GM12878 (cell line): ENCODE results near the gene DUSP22. TPM values are rescaled to one million over a fixed set of nuclear protein-coding genes. Genes with fewer than 3 reads are reported as not detected.

Experiments used
- ATAC-seq: fragments of 200-7000 bp; cut with Tn5 transposase; 3 replicates; pipeline ENCODE4 v1.9.1; 2020; ENCODE audit warnings: mild to moderate bottlenecking, moderate library complexity
- BruUV-seq: library from RNA; stranded (reverse); fragments of 400-500 nt; replicated peaks from 2 replicates; lab custom pipeline; 2021; lab: Mats Ljungman, UMichigan
- CTCF ChIA-PET: fragments of 300-600 bp; sonication (Branson Sonifier 250); formaldehyde crosslinking; extraction: SDS; loops from one replicate; lab custom pipeline; 2021; ENCODE audit warnings: inconsistent platforms; lab: Yijun Ruan, JAX
- POLR2A ChIA-PET: fragments of 350-600 bp; formaldehyde crosslinking; extraction: SDS; loops from one replicate; lab custom pipeline; 2021; ENCODE audit warnings: inconsistent platforms; lab: Charles Lee
- RAD21 ChIA-PET: fragments of 300-600 bp; sonication (Branson Sonifier 250); formaldehyde crosslinking; loops from one replicate; lab custom pipeline; 2023; ENCODE audit warnings: antibody characterized with exemption; ENCODE audit not compliant: unreplicated experiment; lab: Charles Lee
- SMC1A ChIA-PET: fragments of 300-600 bp; sonication (Branson Sonifier 250); formaldehyde crosslinking; loops from one replicate; lab custom pipeline; 2023; ENCODE audit not compliant: unreplicated experiment, uncharacterized antibody; lab: Charles Lee
- DNase-seq: peaks from one replicate; pipeline ENCODE4 v3.0.0-alpha.2; 2011; ENCODE audit warnings: low read depth, low spot score
- FAIRE-seq: peaks from 3 replicates; lab custom pipeline; 2011; peaks lifted over from hg19 to GRCh38; lab: Jason Lieb, UNC
- H2AFZ ChIP-seq: 2 replicates; pipeline ENCODE4 v1.6.0; 2011; ENCODE audit warnings: low read depth, low read length, control low read depth; ENCODE audit not compliant: control insufficient read depth
- H3K27ac ChIP-seq: 2 replicates; pipeline ENCODE4 v1.5.1; 2011; ENCODE audit warnings: control low read depth; ENCODE audit not compliant: control insufficient read depth, insufficient read depth
- H3K27me3 ChIP-seq, 2 experiments: replicated peaks in 1 of 2; 2 replicates each; pipeline versions ENCODE4 v1.6.0 to v1.6.1; 2011; ENCODE audit warnings: low read length in 1 of 2; ENCODE audit not compliant: control insufficient read depth in 2 of 2, insufficient read depth in 2 of 2
- H3K36me3 ChIP-seq, 2 experiments: 2 replicates each; pipeline ENCODE4 v1.5.1; 2011; ENCODE audit warnings: low read length in 1 of 2; ENCODE audit not compliant: control insufficient read depth in 2 of 2, insufficient read depth in 2 of 2
- H3K4me1 ChIP-seq: 2 replicates; pipeline ENCODE4 v1.6.1; 2011; ENCODE audit warnings: mild to moderate bottlenecking, low read length, moderate library complexity, mixed read lengths; ENCODE audit not compliant: control insufficient read depth, insufficient read depth
- H3K4me2 ChIP-seq: 2 replicates; pipeline ENCODE4 v1.6.0; 2011; ENCODE audit warnings: control low read depth; ENCODE audit not compliant: control insufficient read depth, insufficient read depth
- H3K4me3 ChIP-seq: fragments of 200-600 bp; sonication (generic); 2 replicates; pipeline ENCODE4 v1.5.1; 2016
- H3K79me2 ChIP-seq: 2 replicates; pipeline ENCODE4 v1.6.0; 2011; ENCODE audit warnings: low read length; ENCODE audit not compliant: control insufficient read depth, insufficient read depth
- H3K9ac ChIP-seq: 2 replicates; pipeline ENCODE4 v1.8.0; 2011; ENCODE audit warnings: low read length, control low read depth, mixed read lengths; ENCODE audit not compliant: control insufficient read depth, insufficient read depth
- H3K9me3 ChIP-seq: replicated peaks from 3 replicates; pipeline ENCODE4 v1.5.1; 2011; ENCODE audit warnings: mild to moderate bottlenecking, low read length; ENCODE audit not compliant: control insufficient read depth, insufficient read depth
- H4K20me1 ChIP-seq: 2 replicates; pipeline ENCODE4 v1.6.0; 2011; ENCODE audit not compliant: control insufficient read depth, insufficient read depth
- ATF2 ChIP-seq: IDR thresholded peaks from 2 replicates; pipeline ENCODE4 v1.6.1; 2012; ENCODE audit warnings: low read length, inconsistent platforms
- ATF7 ChIP-seq: fragments of 450-650 bp; IDR thresholded peaks from 2 replicates; pipeline ENCODE4 v1.6.1; 2016; ENCODE audit warnings: low read depth, mild to moderate bottlenecking
- BHLHE40 ChIP-seq, 2 experiments: fragments of 450-650 bp in 1 of 2; IDR thresholded peaks; 2 replicates each; pipeline ENCODE4 v1.6.1; 2011 to 2017; ENCODE audit warnings: low read depth in 2 of 2, borderline replicate concordance in 1 of 2, improper control_type of control experiment in 1 of 2, low read length in 1 of 2, mild to moderate bottlenecking in 1 of 2
- EED ChIP-seq: sonication (generic); IDR thresholded peaks from 2 replicates; pipeline ENCODE4 v1.6.1; 2016; ENCODE audit warnings: antibody characterized with exemption, low read depth
- GATAD2B ChIP-seq: fragments of 450-650 bp; conservative IDR thresholded peaks from 2 replicates; pipeline ENCODE4 v1.6.1; 2017; ENCODE audit warnings: low read depth, mild to moderate bottlenecking, moderate library complexity
- IKZF2 ChIP-seq, 2 experiments: fragments of 450-650 bp; IDR thresholded peaks; 2 replicates each; pipeline ENCODE4 v1.6.1; 2017; ENCODE audit warnings: mild to moderate bottlenecking in 2 of 2, moderate library complexity in 2 of 2
- JUNB ChIP-seq: IDR thresholded peaks from 2 replicates; pipeline ENCODE4 v1.6.1; 2016; ENCODE audit warnings: antibody characterized with exemption, mild to moderate bottlenecking
- MEF2B ChIP-seq: fragments of 450-650 bp; IDR thresholded peaks from 2 replicates; pipeline ENCODE4 v1.6.1; 2018; ENCODE audit warnings: mild to moderate bottlenecking, moderate library complexity; ENCODE audit not compliant: partially characterized antibody, poor library complexity, severe bottlenecking
- PAX5 ChIP-seq: IDR thresholded peaks from 2 replicates; pipeline ENCODE4 v1.6.1; 2011; ENCODE audit warnings: low read depth, low read length, borderline replicate concordance
- PKNOX1 ChIP-seq: fragments of 450-650 bp; IDR thresholded peaks from 2 replicates; pipeline ENCODE4 v1.6.1; 2016; ENCODE audit warnings: mild to moderate bottlenecking
- SRF ChIP-seq, 2 experiments: IDR thresholded peaks; 2 replicates each; pipeline ENCODE4 v1.6.1; 2011; ENCODE audit warnings: low read depth in 2 of 2, low read length in 2 of 2, mild to moderate bottlenecking in 1 of 2, moderate library complexity in 1 of 2
- TCF3 ChIP-seq: IDR thresholded peaks from 2 replicates; pipeline ENCODE4 v1.6.1; 2012; ENCODE audit warnings: low read depth, mild to moderate bottlenecking, low read length, borderline replicate concordance; ENCODE audit not compliant: insufficient read depth
- YY1 ChIP-seq: IDR thresholded peaks from 2 replicates; pipeline ENCODE4 v1.6.1; 2011; ENCODE audit warnings: low read depth, mild to moderate bottlenecking, low read length
- ZNF687 ChIP-seq: fragments of 450-650 bp; IDR thresholded peaks from 2 replicates; pipeline ENCODE4 v1.6.1; 2017; ENCODE audit warnings: mild to moderate bottlenecking, moderate library complexity
- WGBS: methylation state at CpG from one replicate; pipeline ENCODE4 v1.1.6; 2016; ENCODE audit warnings: low lambda C conversion rate; ENCODE audit not compliant: insufficient replicate concordance, insufficient coverage; ENCODE audit errors: missing lambda C conversion rate; 5-methylcytosine and 5-hydroxymethylcytosine counted together
- in situ Hi-C: fragments of 300-500 bp; cut with MboI; formaldehyde crosslinking; loops from 9 replicates; pipeline ENCODE4 v1.14.3; 2018; ENCODE audit warnings: mixed read lengths
- intact Hi-C: fragments of 100-400 bp; cut with micrococcal nuclease; formaldehyde crosslinking; loops from one replicate; pipeline ENCODE4 v1.14.2; 2022; ENCODE audit not compliant: unreplicated experiment
- polyA plus RNA-seq, 11 experiments: library from polyadenylated mRNA; depleted of rRNA in 4 of 11; unstranded in 6 of 11; stranded (reverse) in 5 of 11; fragments of >200 nt; fragmentation: Nextera tagmentation in 4 of 11; fragmentation: Illumina TruSeq in 1 of 11; extraction: Ambion mirVana in 4 of 11; extraction: Trizol in 1 of 11; gene quantifications; 1 replicate in 1 of 11; 2 replicates in 10 of 11; pipeline versions ENCODE4 v1.2.1 to v1.2.3, GENCODE V29; 2011 to 2016; ENCODE audit warnings: inconsistent platforms in 2 of 11, missing spikeins in 2 of 11, low read depth in 1 of 11
- total RNA-seq, 4 experiments: library from RNA; depleted of rRNA in 3 of 4; stranded (reverse); fragments of >200 nt in 3 of 4; fragmentation: Illumina TruSeq in 1 of 4; extraction: Trizol in 1 of 4; gene quantifications; 2 replicates each; pipeline versions ENCODE4 v1.2.1 to v1.2.3, GENCODE V29; 2013 to 2021

Gene DUSP22
- total and polyA plus RNA-seq, 10 of the 15 experiments (the other 5 are each of a cell fraction or from before 2014, with no cell fraction given) = 78.9 to 156 (median 107) TPM

GRCh38 chr6:336159-337114, 44.1 kb downstream of the DUSP22 start:
- no peaks in the 10 kb centered on the region for H3K27me3 ChIP-seq
- peak overlapping the region; percentile 73 for H3K4me2 ChIP-seq
- H3K4me1 ChIP-seq = peaks cover 86% of the 10 kb centered on the region
- H3K4me3 ChIP-seq = peak overlapping the region; percentile 11; the same call in 1 of the 2 replicates
- H4K20me1 ChIP-seq = no peaks in the 10 kb centered on the region
- POLR2A ChIA-PET = interaction anchor here (1.3 to 7.4 kb wide), 9 partner anchors 8 to 43 kb away, joined by 4 to 150 read pairs (median 12); partner anchors contain the start of gene DUSP22
- H3K9ac ChIP-seq = peak overlapping the region; percentile 57
- no peak overlapping the region for H2AFZ ChIP-seq
- 51% methylated on average over 10 of the region's 10 CpGs for WGBS
- in situ Hi-C loops (no loop called here), intact Hi-C loops (no loop called here)
- H3K79me2 ChIP-seq = peaks cover 87% of the 10 kb centered on the region
- H3K36me3 ChIP-seq = peaks cover 5 to 7% of the 10 kb centered on the region in 2 experiments
- DNase-seq (peak; percentile 88), ATAC-seq (peak; percentile 12), FAIRE-seq (no peak)
- no peaks in the 10 kb centered on the region for H3K9me3 ChIP-seq
- SMC1A ChIA-PET = interaction anchor here (2.1 to 17.1 kb wide), 8 partner anchors 6 to 56 kb away, joined by 7 to 707 read pairs (median 122); partner anchors contain the start of gene IRF4
- CTCF ChIA-PET = interaction anchor here (1.4 to 5.2 kb wide), 5 partner anchors 8 to 147 kb away, joined by 4 to 26 read pairs (median 14); no protein-coding TSS in a partner anchor
- RAD21 ChIA-PET = interaction anchor here (1.1 to 8.7 kb wide), 9 partner anchors 8 to 61 kb away, joined by 4 to 256 read pairs (median 31); partner anchors contain the start of gene IRF4
- H3K27ac ChIP-seq = peak overlapping the region; percentile 86
- no TSS peak for BruUV-seq
- peak; percentile 65 for TF ChIP-seq PKNOX1
- peak; percentile 60 to 63; a peak in 3 of 4 replicates for TF ChIP-seq IKZF2 (IDR thresholded peaks at IDR 0.05)
- 0 out of 4 replicates have a peak, but pooled peaks have one; percentile 4 to 16 for TF ChIP-seq BHLHE40 (IDR thresholded peaks at IDR 0.05; ENCODE audit: borderline replicate concordance in 1 of 2, low read depth in 2 of 2, low read length in 1 of 2)
- peak; percentile 34; the same call in 1 of the 2 replicates for TF ChIP-seq YY1
- TF ChIP-seq ZNF687 = peak; percentile 86
- peak; percentile 7; the same call in 1 of the 2 replicates for TF ChIP-seq ATF7
- TF ChIP-seq ATF2 = no peak
- TF ChIP-seq GATAD2B = no peak
- TF ChIP-seq SRF (IDR thresholded peaks at IDR 0.05; ENCODE audit: low read depth in 2 of 2, low read length in 2 of 2) = 0 out of 4 replicates have a peak, but pooled peaks of 1 of the 2 experiments have one; percentile 32
- TF ChIP-seq PAX5 = peak; percentile 23; the same call in 1 of the 2 replicates
- TF ChIP-seq TCF3 = no peak
- TF ChIP-seq JUNB = peak; percentile 29; the same call in 1 of the 2 replicates
- TF ChIP-seq MEF2B = peak; percentile 68
- peak; percentile 93 for TF ChIP-seq EED
